Bronchial epithelial cell (primary cell): Measurements from ENCODE around the gene TFEB. TPM values are rescaled to one million over a fixed set of nuclear protein-coding genes. Genes with fewer than 3 reads are reported as not detected.

Experiments used
- DNase-seq: peaks from one replicate; pipeline ENCODE4 v3.0.0-alpha.2; 2010; ENCODE audit warnings: low read depth
- FAIRE-seq: peaks from 2 replicates; lab custom pipeline; 2011; peaks lifted over from hg19 to GRCh38; lab: Jason Lieb, UNC
- H3K27me3 ChIP-seq: 2 replicates; pipeline ENCODE4 v1.5.1; 2011; ENCODE audit warnings: low read length; ENCODE audit not compliant: control insufficient read depth, insufficient read depth
- H3K36me3 ChIP-seq: 2 replicates; pipeline ENCODE4 v1.5.1; 2011; ENCODE audit warnings: low read length; ENCODE audit not compliant: control insufficient read depth, insufficient read depth
- H3K4me3 ChIP-seq: 2 replicates; pipeline ENCODE4 v1.5.1; 2011; ENCODE audit warnings: mild to moderate bottlenecking, low read depth, low read length, control low read depth
- total RNA-seq: library from RNA; depleted of rRNA; stranded (reverse); fragments of >200 nt; gene quantifications from 2 replicates; pipeline ENCODE4 v1.2.1, GENCODE V29; 2014
- TF ChIP-seq, protein P1 (sequence below): IDR thresholded peaks from 2 replicates; pipeline ENCODE4 v1.5.1; 2011; ENCODE audit warnings: mild to moderate bottlenecking, moderate library complexity, low read length, control low read depth, inconsistent platforms; ENCODE audit not compliant: insufficient read depth, severe bottlenecking

TFEB gene
- total RNA-seq, 1 donor from 2014 or later, result 6.8 TPM

DNA sequence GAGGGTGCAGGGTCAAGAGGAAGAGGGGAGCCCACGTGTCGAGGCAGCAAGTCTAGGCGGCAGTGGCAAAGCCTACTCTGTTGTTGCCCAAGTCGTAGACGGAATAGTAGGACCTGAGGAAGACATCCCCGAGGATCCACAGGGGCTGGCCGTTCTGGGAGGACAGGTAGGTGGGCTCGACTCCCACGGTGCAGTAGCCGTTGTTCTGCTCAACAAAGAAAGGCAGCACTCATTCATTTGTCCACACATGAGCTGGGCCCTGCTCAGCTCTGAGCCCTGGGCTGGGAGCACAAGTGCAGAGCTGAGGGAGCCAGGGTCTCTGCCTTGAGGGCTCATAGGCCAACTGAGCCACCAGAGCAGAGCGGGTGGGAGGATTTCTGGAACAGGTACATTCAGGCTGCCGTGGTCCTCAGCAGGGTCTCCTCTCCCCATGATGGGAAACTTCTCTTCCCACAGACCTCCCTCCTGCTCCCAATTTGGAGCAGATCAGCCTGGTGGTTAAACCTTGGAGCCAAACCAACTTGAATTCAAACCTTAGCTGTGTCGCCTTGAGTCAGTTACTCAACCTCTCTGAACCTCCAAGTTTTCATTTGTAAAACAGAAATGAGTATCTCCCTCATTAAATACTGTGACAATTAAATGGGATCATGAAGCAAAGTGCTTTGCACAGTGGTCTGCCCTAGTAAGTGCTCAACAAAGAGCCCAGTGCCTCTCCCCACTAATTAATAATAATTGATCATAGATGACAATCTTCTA, 1.6 kb upstream of the TFEB start:
- Histone ChIP-seq H3K36me3 (no peaks in the 10 kb centered on the region), H3K4me3 (no peak overlapping the region), H3K27me3 (no peaks in the 10 kb centered on the region)
- no peak for DNase-seq
- TF ChIP-seq, protein P1, sequence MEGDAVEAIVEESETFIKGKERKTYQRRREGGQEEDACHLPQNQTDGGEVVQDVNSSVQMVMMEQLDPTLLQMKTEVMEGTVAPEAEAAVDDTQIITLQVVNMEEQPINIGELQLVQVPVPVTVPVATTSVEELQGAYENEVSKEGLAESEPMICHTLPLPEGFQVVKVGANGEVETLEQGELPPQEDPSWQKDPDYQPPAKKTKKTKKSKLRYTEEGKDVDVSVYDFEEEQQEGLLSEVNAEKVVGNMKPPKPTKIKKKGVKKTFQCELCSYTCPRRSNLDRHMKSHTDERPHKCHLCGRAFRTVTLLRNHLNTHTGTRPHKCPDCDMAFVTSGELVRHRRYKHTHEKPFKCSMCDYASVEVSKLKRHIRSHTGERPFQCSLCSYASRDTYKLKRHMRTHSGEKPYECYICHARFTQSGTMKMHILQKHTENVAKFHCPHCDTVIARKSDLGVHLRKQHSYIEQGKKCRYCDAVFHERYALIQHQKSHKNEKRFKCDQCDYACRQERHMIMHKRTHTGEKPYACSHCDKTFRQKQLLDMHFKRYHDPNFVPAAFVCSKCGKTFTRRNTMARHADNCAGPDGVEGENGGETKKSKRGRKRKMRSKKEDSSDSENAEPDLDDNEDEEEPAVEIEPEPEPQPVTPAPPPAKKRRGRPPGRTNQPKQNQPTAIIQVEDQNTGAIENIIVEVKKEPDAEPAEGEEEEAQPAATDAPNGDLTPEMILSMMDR, result no peak
- no peak for FAIRE-seq

GRCh38 chr6:41736186-41736733, 852 bp upstream of the TFEB start:
- Histone ChIP-seq H3K4me3 (no peak overlapping the region), H3K36me3 (no peaks in the 10 kb centered on the region), H3K27me3 (no peaks in the 10 kb centered on the region)
- DNase-seq (no peak), FAIRE-seq (no peak)
- TF ChIP-seq, protein P1, result no peak

DNA sequence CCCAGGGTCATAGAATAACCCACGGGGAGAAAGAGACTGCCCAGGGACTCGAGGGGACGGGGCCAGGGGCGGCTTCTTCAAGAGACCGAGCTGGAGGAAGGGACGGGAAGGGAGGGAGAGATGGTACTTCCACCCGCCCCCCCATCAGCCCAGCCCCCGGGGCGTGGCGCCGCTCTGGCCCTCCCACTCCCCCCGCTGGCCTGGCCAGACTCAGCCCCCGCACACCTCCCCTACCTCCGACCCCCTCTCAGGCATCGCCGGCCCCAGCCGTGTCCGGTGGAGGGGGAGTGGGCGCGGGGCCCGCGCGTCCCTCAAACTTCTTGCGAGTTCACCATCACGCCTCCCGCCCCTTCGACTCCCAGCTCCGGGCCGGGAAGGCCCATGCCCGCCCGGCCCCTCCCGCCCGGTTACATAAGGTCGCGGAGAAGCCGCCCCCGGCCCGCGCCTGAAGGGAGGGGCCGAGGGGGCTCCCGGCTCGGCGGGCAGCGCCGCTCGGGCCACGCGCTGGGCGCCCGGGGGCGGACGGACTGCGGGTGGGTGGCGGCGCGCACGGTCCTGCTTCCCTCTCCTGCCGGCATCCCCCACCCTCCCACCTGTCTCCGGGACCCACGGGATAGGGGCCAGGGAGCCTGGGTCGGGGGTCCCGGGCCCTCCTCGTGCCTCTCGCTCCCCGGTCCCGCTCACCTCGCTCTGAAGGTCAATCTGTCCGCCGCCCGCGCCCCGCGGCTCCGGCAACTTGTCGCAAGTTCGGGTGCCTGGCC, 562 bp downstream of the TFEB start:
- peaks cover 1% of the 10 kb centered on the region for H3K36me3 ChIP-seq
- H3K4me3 ChIP-seq, result peak overlapping the region; percentile 65
- H3K27me3 ChIP-seq, result no peaks in the 10 kb centered on the region
- no peak for FAIRE-seq
- TF ChIP-seq, protein P1, result no peak
- peak; percentile 53 for DNase-seq

GRCh38 chr6:41733707-41734665, 1.4 kb downstream of the TFEB start:
- TF ChIP-seq, protein P1, result no peak
- Histone ChIP-seq H3K36me3 (peaks cover 1% of the 10 kb centered on the region), H3K27me3 (no peaks in the 10 kb centered on the region), H3K4me3 (peak overlapping the region; percentile 65)
- DNase-seq (no peak), FAIRE-seq (no peak)

DNA sequence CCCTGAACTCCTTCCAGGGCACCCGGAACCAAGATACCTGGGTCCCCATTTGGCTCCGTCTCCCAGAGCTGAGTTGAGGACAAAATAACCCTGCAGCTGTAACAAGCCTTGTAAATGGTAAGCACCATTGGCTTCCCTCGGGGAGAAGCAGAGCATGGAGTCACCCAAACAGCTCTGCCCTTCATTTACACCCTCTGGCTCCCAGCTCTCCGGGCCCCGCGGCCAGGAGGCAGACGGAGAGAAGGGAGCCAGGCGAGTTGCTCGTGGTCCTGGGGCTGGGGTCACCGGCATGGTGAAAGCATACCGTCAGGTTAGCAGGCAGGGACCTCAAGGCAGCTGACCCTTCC, 2.1 kb downstream of the TFEB start:
- TF ChIP-seq, protein P1, result no peak
- Histone ChIP-seq H3K27me3 (no peaks in the 10 kb centered on the region), H3K4me3 (peak overlapping the region; percentile 65), H3K36me3 (peaks cover 1% of the 10 kb centered on the region)
- no peak for DNase-seq
- no peak for FAIRE-seq
